Vagina (tissue), 2 donors: Measurements from ENCODE around the gene PHYHIPL. TPM values are rescaled to one million over a fixed set of nuclear protein-coding genes. Genes with fewer than 3 reads are reported as not detected.

ENCODE experiments used
- DNase-seq, 2 donors: peaks; one replicate each; pipeline ENCODE4 v3.0.0-alpha.2; 2017; ENCODE audit errors: extremely low spot score in 2 of 2
- H3K27ac ChIP-seq: fragments of 200-600 bp; sonication (generic); one replicate; pipeline ENCODE4 v1.5.1; 2019
- H3K27me3 ChIP-seq: fragments of 200-600 bp; sonication (generic); one replicate; pipeline ENCODE4 v1.5.1; 2019
- H3K36me3 ChIP-seq, 2 donors: fragments of 200-600 bp; sonication (generic); one replicate each; pipeline ENCODE4 v1.5.1; 2017 to 2019
- H3K4me1 ChIP-seq: fragments of 200-600 bp; sonication (generic); one replicate; pipeline ENCODE4 v1.5.1; 2019
- H3K4me3 ChIP-seq, 2 donors: fragments of 200-600 bp; sonication (generic); 1 replicate in 1 of 2; 2 replicates in 1 of 2; pipeline ENCODE4 v1.5.1; 2016 to 2019
- H3K9me3 ChIP-seq: fragments of 200-600 bp; sonication (generic); one replicate; pipeline ENCODE4 v1.5.1; 2019
- CTCF ChIP-seq, 3 experiments: fragments of 450-650 bp in 2 of 3; fragments of 200-600 bp in 1 of 3; sonication (generic) in 1 of 3; IDR thresholded peaks; one replicate each; pipeline ENCODE4 v1.5.1; 2017 to 2019; ENCODE audit warnings: antibody characterized with exemption in 3 of 3, mild to moderate bottlenecking in 2 of 3, moderate library complexity in 2 of 3
- POLR2A ChIP-seq, 2 donors: fragments of 450-650 bp; IDR thresholded peaks; one replicate each; pipeline ENCODE4 v1.6.1; 2017; ENCODE audit warnings: antibody characterized with exemption in 2 of 2, mild to moderate bottlenecking in 2 of 2, moderate library complexity in 2 of 2
- POLR2AphosphoS5 ChIP-seq, 2 donors: sonication (generic); formaldehyde crosslinking; IDR thresholded peaks; one replicate each; pipeline ENCODE4 v1.9.0; 2017; ENCODE audit warnings: antibody characterized with exemption in 2 of 2, mild to moderate bottlenecking in 2 of 2, low read depth in 1 of 2; ENCODE audit not compliant: insufficient read depth in 1 of 2
- intact Hi-C: fragments of 100-400 bp; cut with DNase I; formaldehyde crosslinking; loops from one replicate; pipeline ENCODE4 v1.15.1; 2023
- total RNA-seq: library from RNA; depleted of rRNA; stranded (reverse); fragments of >200 nt; gene quantifications from one replicate; pipeline ENCODE4 v1.2.3, GENCODE V29; 2016

The PHYHIPL gene
- total RNA-seq, 1 donor from 2014 or later: 2.0 TPM

- Histone ChIP-seq H3K36me3 (no peaks in the 10 kb centered on the region), H3K4me1 (no peaks in the 10 kb centered on the region), H3K27ac (no peak overlapping the region), H3K27me3 (no peaks in the 10 kb centered on the region), H3K4me3 (no peak overlapping the region), H3K9me3 (no peaks in the 10 kb centered on the region)
- intact Hi-C loops: no loop called here
- DNase-seq: no peak
- no peak for TF ChIP-seq CTCF (IDR thresholded peaks at IDR 0.05)
- TF ChIP-seq POLR2A (IDR thresholded peaks at IDR 0.05): no peak
- TF ChIP-seq POLR2AphosphoS5 (IDR thresholded peaks at IDR 0.05; ENCODE audit: insufficient read depth in 1 of 2, low read depth in 1 of 2): no peak
These were observed 111.3 kb downstream of the PHYHIPL start for GRCh38 chr10:59287587-59288255.

- H3K36me3 ChIP-seq: no peaks in the 10 kb centered on the region
- no peak for DNase-seq
- TF ChIP-seq CTCF (IDR thresholded peaks at IDR 0.05) (no peak), POLR2AphosphoS5 (IDR thresholded peaks at IDR 0.05; ENCODE audit: insufficient read depth in 1 of 2, low read depth in 1 of 2) (no peak), POLR2A (IDR thresholded peaks at IDR 0.05) (no peak)
- H3K9me3 ChIP-seq: no peaks in the 10 kb centered on the region
- intact Hi-C loops: no loop called here
- H3K4me3 ChIP-seq: no peak overlapping the region
- no peak overlapping the region for H3K27ac ChIP-seq
- H3K27me3 ChIP-seq: no peaks in the 10 kb centered on the region
- peaks cover 6% of the 10 kb centered on the region for H3K4me1 ChIP-seq
These were observed 113.4 kb downstream of the PHYHIPL start for GRCh38 chr10:59289853-59290252.

- Histone ChIP-seq H3K9me3 (no peaks in the 10 kb centered on the region), H3K36me3 (no peaks in the 10 kb centered on the region), H3K27ac (no peak overlapping the region), H3K4me1 (peaks cover 6% of the 10 kb centered on the region), H3K4me3 (no peak overlapping the region), H3K27me3 (no peaks in the 10 kb centered on the region)
- no peak for DNase-seq
- no peak for TF ChIP-seq POLR2AphosphoS5 (IDR thresholded peaks at IDR 0.05; ENCODE audit: insufficient read depth in 1 of 2, low read depth in 1 of 2)
- TF ChIP-seq CTCF (IDR thresholded peaks at IDR 0.05): no peak
- no peak for TF ChIP-seq POLR2A (IDR thresholded peaks at IDR 0.05)
- intact Hi-C loops: no loop called here
These were observed 114.0 kb downstream of the PHYHIPL start for GRCh38 chr10:59290448-59290847.

Other genes with a start within 250 kb of the PHYHIPL start
- 12.8 TPM for gene FAM13C, start 185.9 kb downstream of the PHYHIPL start, total RNA-seq